ENCODE data around the gene DLG5.

GRCh38 chr10:77784856-77785255, 141.7 kb downstream of the DLG5 start:
- no peak for TF ChIP-seq CTCF (IDR thresholded peaks at IDR 0.05; ENCODE audit: insufficient read depth, low read depth, low read length)
- TF ChIP-seq EZH2 (IDR thresholded peaks at IDR 0.05; ENCODE audit: insufficient read depth, low read length): no peak

Data from astrocyte (in vitro differentiated cells and primary cell).